Activated CD4-positive, alpha-beta T cell treated with anti-CD3 and anti-CD28 coated beads for 4 hours (primary cell): ENCODE results near the gene TRIM42.

Source experiments
- DNase-seq, 2 donors: peaks; one replicate each; pipeline ENCODE4 v3.0.0-alpha.2; 2020

The TRIM42 gene

GRCh38 chr3:140711390-140712035, 33.6 kb downstream of the TRIM42 start:
- DNase-seq: no peak

- DNase-seq: no peak
Observed at GRCh38 chr3:140712301-140712700, 34.4 kb downstream of the TRIM42 start.

- DNase-seq: no peak
Observed at GRCh38 chr3:140715035-140715434, 37.2 kb downstream of the TRIM42 start.

- DNase-seq: no peak
Observed at GRCh38 chr3:140717921-140718320, 40.1 kb downstream of the TRIM42 start.

- no peak for DNase-seq
Observed at GRCh38 chr3:140719841-140720614, 42.2 kb downstream of the TRIM42 start.

GRCh38 chr3:140723576-140723975, 45.7 kb downstream of the TRIM42 start:
- DNase-seq: no peak

- no peak for DNase-seq
Observed at GRCh38 chr3:140724856-140725812, 47.3 kb downstream of the TRIM42 start.

GRCh38 chr3:140726066-140726465, 48.2 kb downstream of the TRIM42 start:
- no peak for DNase-seq

- DNase-seq: no peak
Observed at GRCh38 chr3:140727886-140728285, 50.0 kb downstream of the TRIM42 start.

- no peak for DNase-seq
Observed at GRCh38 chr3:140731440-140732119, 53.7 kb downstream of the TRIM42 start.

- DNase-seq: no peak
Observed at GRCh38 chr3:140733623-140734022, 55.8 kb downstream of the TRIM42 start.

- DNase-seq: no peak
Observed at GRCh38 chr3:140736863-140737460, 59.1 kb downstream of the TRIM42 start.

- no peak for DNase-seq
Observed at GRCh38 chr3:140742116-140742515, 64.3 kb downstream of the TRIM42 start.

GRCh38 chr3:140748171-140748570, 70.3 kb downstream of the TRIM42 start:
- DNase-seq: no peak

GRCh38 chr3:140748903-140749302, 71.0 kb downstream of the TRIM42 start:
- no peak for DNase-seq
